HEK293T (cell line): Measurements from ENCODE around the gene INS.

Experiments
- CTCF ChIA-PET: fragments of 350-600 bp; formaldehyde crosslinking; extraction: SDS; loops from one replicate; lab custom pipeline; 2021; ENCODE audit warnings: antibody characterized with exemption, inconsistent platforms; lab: Yijun Ruan, JAX
- POLR2A ChIA-PET: fragments of 350-600 bp; formaldehyde crosslinking; extraction: SDS; loops from one replicate; lab custom pipeline; 2020; ENCODE audit warnings: antibody characterized with exemption, inconsistent platforms; lab: Yijun Ruan, JAX
- DNase-seq: peaks from one replicate; pipeline ENCODE4 v3.0.0; 2012; ENCODE audit warnings: mixed read lengths; ENCODE audit errors: extremely low spot score
- ARNT ChIP-seq: fragments of 450-650 bp; IDR thresholded peaks from 2 replicates; pipeline ENCODE4 v1.6.1; 2017; ENCODE audit warnings: mild to moderate bottlenecking
- BHLHE40 ChIP-seq: fragments of 450-650 bp; IDR thresholded peaks from 2 replicates; pipeline ENCODE4 v1.6.1; 2016; ENCODE audit warnings: mild to moderate bottlenecking, moderate library complexity, borderline replicate concordance
- CTBP1 ChIP-seq: fragments of 450-650 bp; IDR thresholded peaks from 2 replicates; pipeline ENCODE4 v1.6.1; 2016; ENCODE audit warnings: borderline replicate concordance
- ELF4 ChIP-seq: fragments of 450-650 bp; IDR thresholded peaks from 2 replicates; pipeline ENCODE4 v1.6.1; 2017; ENCODE audit warnings: antibody characterized with exemption
- FOXA1 ChIP-seq: fragments of 450-650 bp; IDR thresholded peaks from 2 replicates; pipeline ENCODE4 v1.6.1; 2016; ENCODE audit warnings: mild to moderate bottlenecking
- FOXK2 ChIP-seq: fragments of 450-650 bp; IDR thresholded peaks from 2 replicates; pipeline ENCODE4 v1.6.1; 2016; ENCODE audit warnings: mild to moderate bottlenecking
- FOXM1 ChIP-seq: fragments of 450-650 bp; IDR thresholded peaks from 2 replicates; pipeline ENCODE4 v1.6.1; 2017; ENCODE audit warnings: mild to moderate bottlenecking, borderline replicate concordance
- HDGF ChIP-seq: fragments of 450-650 bp; IDR thresholded peaks from 2 replicates; pipeline ENCODE4 v1.6.1; 2017; ENCODE audit warnings: antibody characterized with exemption, borderline replicate concordance
- L3MBTL2 ChIP-seq: fragments of 450-650 bp; conservative IDR thresholded peaks from 2 replicates; pipeline ENCODE4 v1.6.1; 2016; ENCODE audit warnings: mild to moderate bottlenecking
- LEF1 ChIP-seq: fragments of 450-650 bp; IDR thresholded peaks from 2 replicates; pipeline ENCODE4 v1.6.1; 2017; ENCODE audit warnings: mild to moderate bottlenecking, borderline replicate concordance
- NFRKB ChIP-seq: fragments of 450-650 bp; IDR thresholded peaks from 2 replicates; pipeline ENCODE4 v1.6.1; 2016; ENCODE audit warnings: mild to moderate bottlenecking, moderate library complexity
- PKNOX1 ChIP-seq: fragments of 450-650 bp; IDR thresholded peaks from 2 replicates; pipeline ENCODE4 v1.6.1; 2016
- SP1 ChIP-seq: fragments of 450-650 bp; IDR thresholded peaks from 2 replicates; pipeline ENCODE4 v1.6.1; 2017
- SUZ12 ChIP-seq: fragments of 450-650 bp; IDR thresholded peaks from 2 replicates; pipeline ENCODE4 v1.6.1; 2016; ENCODE audit warnings: mild to moderate bottlenecking
- TARDBP ChIP-seq: fragments of 450-650 bp; IDR thresholded peaks from 2 replicates; pipeline ENCODE4 v1.6.1; 2016
- ZNF384 ChIP-seq: fragments of 450-650 bp; IDR thresholded peaks from 2 replicates; pipeline ENCODE4 v1.6.1; 2016

Gene INS

GRCh38 chr11:2189938-2190656 lies 29.1 kb upstream of the INS start:
- no peak for TF ChIP-seq LEF1
- no peak for TF ChIP-seq ARNT
- no peak for TF ChIP-seq SUZ12
- no peak for TF ChIP-seq SP1
- TF ChIP-seq NFRKB = no peak
- TF ChIP-seq FOXA1 = no peak
- no peak for DNase-seq
- POLR2A ChIA-PET = no interaction called here
- CTCF ChIA-PET = no interaction called here

GRCh38 chr11:2188745-2189144 lies 27.7 kb upstream of the INS start:
- TF ChIP-seq SUZ12 (no peak), FOXA1 (no peak), SP1 (no peak), FOXM1 (no peak), LEF1 (no peak), L3MBTL2 (no peak), NFRKB (no peak), TARDBP (no peak), PKNOX1 (no peak), BHLHE40 (no peak), CTBP1 (no peak), ELF4 (no peak), ZNF384 (no peak), ARNT (no peak)
- POLR2A ChIA-PET = no interaction called here
- no peak for DNase-seq
- CTCF ChIA-PET = interaction anchor here (0.6 kb wide), 1 partner anchor 185 kb away, joined by 3 read pairs; no protein-coding TSS in a partner anchor

- DNase-seq = no peak
- TF ChIP-seq BHLHE40 (no peak), FOXK2 (no peak), TARDBP (peak; percentile 26; the same call in 1 of the 2 replicates), PKNOX1 (no peak), FOXA1 (no peak)
- POLR2A ChIA-PET = no interaction called here
- CTCF ChIA-PET = interaction anchor here (0.6 to 2.6 kb wide), 3 partner anchors 117 to 345 kb away, joined by 3 to 16 read pairs (median 8); no protein-coding TSS in a partner anchor
These were observed 26.3 kb upstream of the INS start for GRCh38 chr11:2187280-2187707.

GRCh38 chr11:2186669-2187279 lies 25.8 kb upstream of the INS start:
- DNase-seq = peak; percentile 59
- TF ChIP-seq L3MBTL2 (peak; percentile 65), TARDBP (no peak), ZNF384 (no peak)
- ChIA-PET POLR2A (no interaction called here), CTCF (interaction anchor here (0.6 to 2.6 kb wide), 4 partner anchors 118 to 346 kb away, joined by 3 to 16 read pairs (median 6); no protein-coding TSS in a partner anchor)

- no peak for TF ChIP-seq L3MBTL2
- TF ChIP-seq LEF1 = no peak
- TF ChIP-seq ARNT = no peak
- no peak for TF ChIP-seq FOXM1
- TF ChIP-seq FOXK2 = no peak
- no peak for TF ChIP-seq SP1
- no peak for TF ChIP-seq ZNF384
- CTCF ChIA-PET = interaction anchor here (1.8 to 2.6 kb wide), 2 partner anchors 119 to 234 kb away, joined by 8 to 16 read pairs; no protein-coding TSS in a partner anchor
- POLR2A ChIA-PET = no interaction called here
- DNase-seq = no peak
These were observed 24.5 kb upstream of the INS start for GRCh38 chr11:2185324-2186085.

- no peak for DNase-seq
- ChIA-PET POLR2A (no interaction called here), CTCF (no interaction called here)
- TF ChIP-seq FOXA1 = no peak
- no peak for TF ChIP-seq ARNT
- no peak for TF ChIP-seq ZNF384
- TF ChIP-seq NFRKB = no peak
- no peak for TF ChIP-seq L3MBTL2
- TF ChIP-seq TARDBP = no peak
These were observed 21.9 kb upstream of the INS start for GRCh38 chr11:2182692-2183474.

- ChIA-PET POLR2A (no interaction called here), CTCF (interaction anchor here (0.7 kb wide), 1 partner anchor 332 kb away, joined by 4 read pairs; no protein-coding TSS in a partner anchor)
- no peak for DNase-seq
- no peak for TF ChIP-seq BHLHE40
- no peak for TF ChIP-seq HDGF
- TF ChIP-seq ZNF384 = no peak
- no peak for TF ChIP-seq ARNT
- no peak for TF ChIP-seq LEF1
- no peak for TF ChIP-seq CTBP1
- no peak for TF ChIP-seq PKNOX1
- TF ChIP-seq FOXA1 = no peak
- no peak for TF ChIP-seq NFRKB
- no peak for TF ChIP-seq SP1
- TF ChIP-seq L3MBTL2 = no peak
- no peak for TF ChIP-seq SUZ12
- TF ChIP-seq TARDBP = no peak
- no peak for TF ChIP-seq ELF4
- TF ChIP-seq FOXM1 = no peak
- TF ChIP-seq FOXK2 = no peak
These were observed 21.1 kb upstream of the INS start for GRCh38 chr11:2182075-2182474.
